ENCODE data around the gene MCAT. TPM values are rescaled to one million over a fixed set of nuclear protein-coding genes. Genes with fewer than 3 reads are reported as not detected.

Gene MCAT
- total and polyA plus RNA-seq, 2 donors (not counting 3 experiments of a cell fraction or from before 2014, with no cell fraction given), result 16.9 to 23.2 TPM

GRCh38 chr22:43180670-43181069 lies 37.5 kb upstream of the MCAT start:
- no peak overlapping the region for H3K4me3 ChIP-seq (replicated peaks in 1 of 3; ENCODE audit: insufficient read depth in 1 of 3, low read depth in 1 of 3, low read length in 3 of 3)
- TF ChIP-seq CTCF (IDR thresholded peaks at IDR 0.05; ENCODE audit: extremely low read depth in 1 of 2, insufficient read depth in 1 of 2, low read depth in 1 of 2, low read length in 2 of 2) (no peak), JUN (IDR thresholded peaks at IDR 0.05; ENCODE audit: borderline replicate concordance, insufficient read depth, insufficient read length, low read depth) (no peak), GATA2 (IDR thresholded peaks at IDR 0.05; ENCODE audit: insufficient read depth, insufficient read length, low read depth, low read length) (no peak), POLR2AphosphoS5 (IDR thresholded peaks at IDR 0.05; ENCODE audit: insufficient read depth, low read depth, low read length) (no peak), MAX (IDR thresholded peaks at IDR 0.05; ENCODE audit: insufficient read depth, insufficient read length) (no peak), POLR2A (IDR thresholded peaks at IDR 0.05; ENCODE audit: low read depth, low read length) (no peak), MYC (IDR thresholded peaks at IDR 0.05; ENCODE audit: low read depth, low read length) (no peak), FOS (IDR thresholded peaks at IDR 0.05; ENCODE audit: borderline replicate concordance, insufficient read depth, low read length) (no peak), EZH2 (IDR thresholded peaks at IDR 0.05; ENCODE audit: borderline replicate concordance, low read depth, low read length, severe bottlenecking) (no peak)
- H4K20me1 ChIP-seq (replicated peaks; ENCODE audit: control insufficient read depth, extremely low read depth, insufficient read depth, low read length), result no peaks in the 10 kb centered on the region
- BruUV-seq (replicated peaks), result no TSS peak
- POLR2A ChIA-PET, result no interaction called here
- CTCF ChIA-PET, result no interaction called here
- H3K4me1 ChIP-seq (ENCODE audit: control insufficient read depth, extremely low read depth, insufficient read depth, low read length), result peaks cover 15% of the 10 kb centered on the region
- H3K4me2 ChIP-seq (ENCODE audit: insufficient read depth, low read length), result no peak overlapping the region
- H3K9me3 ChIP-seq (replicated peaks; ENCODE audit: control insufficient read depth, insufficient read depth, low read length), result no peaks in the 10 kb centered on the region
- no peak overlapping the region for H3K27ac ChIP-seq (ENCODE audit: insufficient read depth, low read depth, low read length)
- dilution Hi-C loops (cut with MboI; ENCODE audit: extremely low pct_ligation_motif_present, low sequenced_read_pairs), result no loop called here
- no peaks in the 10 kb centered on the region for H3K27me3 ChIP-seq (ENCODE audit: control insufficient read depth in 2 of 2, insufficient read depth in 2 of 2, low read length in 2 of 2)
- no peak for FAIRE-seq
- no peaks in the 10 kb centered on the region for H3K9me1 ChIP-seq (replicated peaks; ENCODE audit: control insufficient read depth, extremely low read depth, insufficient read depth, low read length)
- H2AFZ ChIP-seq (ENCODE audit: low read depth, low read length), result no peak overlapping the region
- H3K79me2 ChIP-seq (ENCODE audit: control insufficient read depth, insufficient read depth, low read length), result peaks cover 4% of the 10 kb centered on the region
- intact Hi-C loops (cut with micrococcal nuclease), result no loop called here
- DNase-seq (ENCODE audit: low read depth, low spot score), result no peak
- no peak overlapping the region for H3K9ac ChIP-seq (replicated peaks; ENCODE audit: extremely low read depth, insufficient read depth, low read length)
- peaks cover 5 to 8% of the 10 kb centered on the region in 2 experiments for H3K36me3 ChIP-seq (ENCODE audit: control insufficient read depth in 2 of 2, extremely low read depth in 1 of 2, insufficient read depth in 2 of 2, low read length in 2 of 2)

Measured in endothelial cell of umbilical vein (primary cell).